HG02642 (cell line): ENCODE results near the gene CDSN.
"Not testable (repeated sequence)": the region's sequence is repeated elsewhere in the genome, so short reads cannot be mapped to it uniquely, and the experiment has no call there.

Source experiments
- ATAC-seq: cut with Tn5 transposase; IDR thresholded peaks from one replicate; pipeline ENCODE4 v1.9.1; 2021; ENCODE audit warnings: mild to moderate bottlenecking; ENCODE audit not compliant: unreplicated experiment, poor library complexity

The CDSN gene, protein sequence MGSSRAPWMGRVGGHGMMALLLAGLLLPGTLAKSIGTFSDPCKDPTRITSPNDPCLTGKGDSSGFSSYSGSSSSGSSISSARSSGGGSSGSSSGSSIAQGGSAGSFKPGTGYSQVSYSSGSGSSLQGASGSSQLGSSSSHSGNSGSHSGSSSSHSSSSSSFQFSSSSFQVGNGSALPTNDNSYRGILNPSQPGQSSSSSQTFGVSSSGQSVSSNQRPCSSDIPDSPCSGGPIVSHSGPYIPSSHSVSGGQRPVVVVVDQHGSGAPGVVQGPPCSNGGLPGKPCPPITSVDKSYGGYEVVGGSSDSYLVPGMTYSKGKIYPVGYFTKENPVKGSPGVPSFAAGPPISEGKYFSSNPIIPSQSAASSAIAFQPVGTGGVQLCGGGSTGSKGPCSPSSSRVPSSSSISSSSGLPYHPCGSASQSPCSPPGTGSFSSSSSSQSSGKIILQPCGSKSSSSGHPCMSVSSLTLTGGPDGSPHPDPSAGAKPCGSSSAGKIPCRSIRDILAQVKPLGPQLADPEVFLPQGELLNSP

DNA sequence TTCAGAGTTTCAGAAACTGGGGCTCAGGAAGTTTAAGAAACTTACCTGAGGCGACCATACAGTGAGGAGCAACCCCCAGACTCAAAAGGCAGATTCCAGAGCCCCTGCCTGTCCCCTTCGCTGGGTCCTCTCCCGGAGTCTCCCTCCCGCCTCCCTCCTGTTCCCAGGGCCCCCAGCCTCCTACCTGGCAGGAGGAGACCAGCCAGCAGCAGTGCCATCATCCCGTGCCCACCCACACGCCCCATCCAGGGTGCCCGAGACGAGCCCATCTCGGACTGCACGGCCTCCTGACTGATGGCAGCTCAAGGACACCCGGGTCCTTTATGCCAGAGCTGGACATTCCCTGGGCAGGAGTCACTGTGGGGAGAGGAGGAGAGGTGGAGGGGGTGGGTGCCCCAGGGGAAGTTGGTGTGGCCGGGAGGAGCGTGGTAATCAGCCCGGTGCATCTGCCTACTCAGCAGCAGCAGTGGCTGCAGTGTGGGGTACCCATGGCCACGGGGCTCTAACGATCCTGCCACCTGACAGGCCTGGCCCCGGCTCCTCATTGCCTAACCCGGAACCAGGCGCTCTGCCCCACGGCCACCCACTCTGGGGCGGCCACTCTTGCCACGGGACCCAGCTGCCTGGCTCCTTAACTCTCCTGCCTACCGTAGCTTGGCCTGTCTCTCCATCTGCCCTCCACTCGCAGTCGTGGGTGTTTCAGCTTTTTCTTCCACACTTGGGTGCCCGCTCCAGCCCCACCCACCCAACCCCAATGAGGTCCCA is at the start of gene CDSN:
TSS of gene CDSN (minus strand) at position 296 of the 765 bp plus-strand sequence. CDS start at position 269, 27 bp downstream.
- ATAC-seq, result no peak

DNA sequence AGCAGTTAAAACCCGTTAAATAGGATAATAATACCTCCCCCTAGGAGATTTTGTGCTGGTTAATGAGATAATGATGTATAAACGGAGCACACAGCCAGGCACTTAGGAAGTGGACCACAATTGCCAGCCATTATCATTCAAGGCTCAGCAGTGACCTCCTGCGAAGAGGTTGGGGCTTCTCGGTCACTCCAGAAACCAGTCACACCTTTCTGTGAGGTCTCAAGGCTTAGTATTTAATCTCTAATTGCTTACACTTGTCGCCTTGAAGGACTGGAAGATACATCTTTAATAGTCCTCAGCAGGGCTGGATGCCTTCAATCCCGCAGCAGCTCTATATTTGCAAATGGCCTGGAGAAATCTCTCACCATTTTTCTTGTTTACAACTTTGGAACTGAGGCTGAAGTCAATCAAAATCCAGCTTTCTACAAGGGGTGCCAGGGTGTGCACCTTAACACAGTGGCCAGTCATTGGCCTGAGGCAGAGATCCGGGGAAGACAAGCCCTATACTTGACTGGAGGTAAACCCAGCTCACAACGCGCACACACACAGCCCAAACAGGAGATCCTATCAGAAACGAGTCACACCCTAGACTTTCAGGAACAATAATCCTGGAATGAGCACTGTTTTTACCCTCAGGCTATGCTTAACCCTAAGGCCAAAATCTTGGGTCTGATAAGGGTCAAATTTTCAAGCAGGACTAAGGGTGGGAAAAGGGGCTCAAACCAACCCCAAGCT is 49.0 kb upstream of the CDSN start:
- ATAC-seq, result no peak

- ATAC-seq, result no peak
These were observed 48.4 kb upstream of the CDSN start for GRCh38 chr6:31168606-31169005.

DNA sequence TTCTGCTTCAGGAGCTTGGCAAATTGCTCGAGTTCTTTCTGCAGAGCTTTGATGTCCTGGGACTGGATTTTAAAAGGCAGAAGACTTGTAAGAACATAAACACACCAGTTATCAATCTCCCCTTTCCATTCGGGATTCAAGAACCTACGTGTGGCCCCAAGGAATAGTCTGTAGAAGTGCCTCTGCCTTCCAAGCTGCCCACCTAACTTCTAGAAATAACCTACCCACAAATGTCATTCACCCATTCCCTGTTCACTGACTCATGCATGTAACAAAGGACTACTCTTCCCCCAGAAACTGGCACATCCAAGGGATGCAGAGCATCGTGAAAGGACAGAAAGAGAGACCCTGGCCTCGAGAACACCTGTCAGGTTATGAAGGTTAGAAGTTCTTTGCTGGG is 45.7 kb upstream of the CDSN start:
- ATAC-seq, result no peak

- peak; percentile 72 for ATAC-seq
These were observed 45.0 kb upstream of the CDSN start for GRCh38 chr6:31165064-31165832.

DNA sequence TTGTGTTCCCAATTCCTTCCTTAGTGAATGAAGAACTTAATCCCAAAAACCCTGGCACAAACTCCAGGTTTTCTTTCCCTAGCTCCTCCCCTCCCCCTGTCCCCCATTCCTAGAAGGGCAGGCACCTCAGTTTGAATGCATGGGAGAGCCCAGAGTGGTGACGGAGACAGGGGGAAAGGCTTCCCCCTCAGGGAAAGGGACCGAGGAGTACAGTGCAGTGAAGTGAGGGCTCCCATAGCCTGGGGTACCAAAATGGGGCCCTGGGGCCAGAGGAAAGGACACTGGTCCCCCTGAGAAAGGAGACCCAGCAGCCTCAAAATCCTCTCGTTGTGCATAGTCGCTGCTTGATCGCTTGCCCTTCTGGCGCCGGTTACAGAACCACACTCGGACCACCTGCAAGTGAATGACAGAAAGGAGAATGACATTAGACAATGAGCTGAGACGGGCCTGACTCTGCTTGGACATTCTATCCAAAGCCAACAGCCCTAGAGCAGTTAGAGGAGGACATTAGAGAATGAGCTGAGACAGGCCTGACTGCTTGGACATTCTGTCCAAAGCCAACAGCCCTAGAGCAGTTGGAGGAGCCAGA is 44.3 kb upstream of the CDSN start:
- not testable (repeated sequence) for ATAC-seq

GRCh38 chr6:31163922-31164321 is 43.7 kb upstream of the CDSN start:
- no peak for ATAC-seq

DNA sequence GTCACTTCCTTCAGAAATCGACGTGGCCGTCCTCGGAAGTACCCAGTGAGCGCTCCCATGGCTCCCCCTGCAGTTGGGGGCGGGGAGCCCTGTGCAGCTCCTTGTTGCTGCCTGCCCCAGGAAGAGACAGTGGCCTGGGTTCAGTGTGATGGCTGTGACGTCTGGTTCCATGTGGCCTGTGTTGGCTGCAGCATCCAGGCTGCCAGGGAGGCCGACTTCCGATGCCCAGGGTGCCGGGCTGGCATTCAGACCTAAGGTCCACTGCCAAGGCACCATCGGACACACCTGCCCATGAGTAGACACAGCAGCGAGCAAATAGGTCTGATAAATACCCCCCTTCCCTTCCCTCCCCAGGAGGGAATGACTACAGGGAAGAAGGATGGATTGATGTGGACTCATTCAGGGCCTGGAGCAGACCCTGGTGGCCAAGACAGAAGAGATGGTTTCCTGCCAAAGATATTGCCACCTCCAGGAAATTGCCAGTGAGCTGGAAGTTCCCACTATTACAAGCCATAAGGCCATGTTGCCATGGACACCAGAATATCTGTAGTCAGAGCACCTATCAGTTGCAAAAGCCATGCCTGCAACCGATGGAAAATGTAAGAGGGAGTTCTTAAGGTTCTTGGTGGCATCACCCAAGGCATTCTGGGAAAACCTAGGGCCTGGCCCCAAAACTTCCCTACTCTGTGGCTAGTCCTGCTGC is 42.4 kb upstream of the CDSN start:
- ATAC-seq, result no peak

GRCh38 chr6:31161216-31162126 is 41.2 kb upstream of the CDSN start:
- no peak for ATAC-seq

- peak; percentile 0 for ATAC-seq
These were observed 38.9 kb upstream of the CDSN start for GRCh38 chr6:31158863-31159855.

- ATAC-seq, result peak; percentile 88
These were observed 38.1 kb upstream of the CDSN start, which contains the start of gene TCF19 for GRCh38 chr6:31158140-31158862. Gene TCF19, plus strand, starts transcription at chr6:31158589. Its CDS starts 881 bp downstream, at chr6:31159470.

GRCh38 chr6:31157513-31158139 is 37.4 kb upstream of the CDSN start, which contains the start of gene CCHCR1:
Gene CCHCR1, minus strand, starts transcription at chr6:31157802. Its CDS starts 202 bp downstream, at chr6:31157600.
- no peak for ATAC-seq

DNA sequence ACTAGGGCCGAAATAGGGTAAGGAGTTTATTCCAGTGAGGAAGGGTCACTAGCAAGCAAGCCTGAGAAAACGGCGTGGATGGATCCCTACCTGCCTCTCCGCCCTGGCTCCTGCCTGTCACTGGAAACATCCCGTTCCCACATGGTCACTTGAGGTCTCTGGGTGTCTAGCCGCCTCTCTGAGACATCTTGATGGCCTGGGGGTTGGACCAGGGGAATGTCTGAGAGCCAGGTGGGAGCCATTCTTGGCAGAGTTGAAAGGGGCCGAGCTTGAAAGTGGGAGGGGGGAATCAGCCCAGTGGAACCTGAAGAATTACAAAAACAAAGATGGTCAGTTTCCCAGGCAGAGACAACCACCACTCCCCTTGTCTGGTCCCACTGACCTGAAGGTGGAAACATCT is 36.4 kb upstream of the CDSN start:
- ATAC-seq, result no peak

DNA sequence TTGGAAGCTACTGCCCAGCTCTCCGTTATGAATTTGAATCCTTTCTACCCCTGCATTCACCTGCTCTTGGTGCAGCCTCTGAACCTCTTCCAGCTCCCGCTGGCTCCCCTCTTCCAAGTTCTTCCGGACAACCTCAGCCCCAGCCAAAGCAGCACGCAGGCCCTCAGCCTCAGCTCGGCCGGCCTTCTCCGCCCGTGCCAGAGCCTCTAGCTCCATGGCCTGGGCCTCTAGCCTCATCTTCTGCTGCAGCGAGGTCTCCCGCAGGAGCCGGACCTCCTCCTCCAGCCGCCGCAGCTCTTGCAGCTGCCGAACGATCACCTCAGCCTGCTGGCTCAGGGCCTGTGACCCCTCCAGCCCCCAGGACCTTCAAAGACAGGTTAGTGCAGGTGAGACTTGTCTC is 34.2 kb upstream of the CDSN start:
- no peak for ATAC-seq

DNA sequence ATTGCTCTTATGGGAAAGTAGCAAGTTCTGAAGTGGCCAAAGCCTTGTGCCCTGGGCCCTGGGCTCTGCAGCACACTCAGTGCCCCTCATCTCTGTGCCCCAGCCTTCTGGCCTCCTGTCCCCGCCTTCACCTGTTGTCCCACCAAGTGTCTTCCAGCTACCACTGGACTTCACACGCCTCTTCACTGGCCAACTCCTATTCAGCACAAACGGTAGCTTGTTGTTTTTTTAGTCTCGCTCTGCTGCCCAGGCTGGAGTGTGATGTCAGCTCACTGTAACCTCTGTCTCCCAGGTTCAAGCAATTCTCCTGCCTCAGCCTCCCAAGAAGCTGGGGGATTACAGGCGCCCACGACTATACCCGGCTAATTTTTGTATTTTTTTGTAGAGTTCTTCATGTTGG is 32.5 kb upstream of the CDSN start:
- no peak for ATAC-seq
